GM03348 (cell line): ENCODE data around the gene NCOA7.
"Not testable (repeated sequence)": the region's sequence is repeated elsewhere in the genome, so short reads cannot be mapped to it uniquely, and the experiment has no call there.

ENCODE experiments used
- DNase-seq: peaks from one replicate; pipeline ENCODE4 v3.0.0; 2012; ENCODE audit warnings: low spot score

The NCOA7 gene

DNA sequence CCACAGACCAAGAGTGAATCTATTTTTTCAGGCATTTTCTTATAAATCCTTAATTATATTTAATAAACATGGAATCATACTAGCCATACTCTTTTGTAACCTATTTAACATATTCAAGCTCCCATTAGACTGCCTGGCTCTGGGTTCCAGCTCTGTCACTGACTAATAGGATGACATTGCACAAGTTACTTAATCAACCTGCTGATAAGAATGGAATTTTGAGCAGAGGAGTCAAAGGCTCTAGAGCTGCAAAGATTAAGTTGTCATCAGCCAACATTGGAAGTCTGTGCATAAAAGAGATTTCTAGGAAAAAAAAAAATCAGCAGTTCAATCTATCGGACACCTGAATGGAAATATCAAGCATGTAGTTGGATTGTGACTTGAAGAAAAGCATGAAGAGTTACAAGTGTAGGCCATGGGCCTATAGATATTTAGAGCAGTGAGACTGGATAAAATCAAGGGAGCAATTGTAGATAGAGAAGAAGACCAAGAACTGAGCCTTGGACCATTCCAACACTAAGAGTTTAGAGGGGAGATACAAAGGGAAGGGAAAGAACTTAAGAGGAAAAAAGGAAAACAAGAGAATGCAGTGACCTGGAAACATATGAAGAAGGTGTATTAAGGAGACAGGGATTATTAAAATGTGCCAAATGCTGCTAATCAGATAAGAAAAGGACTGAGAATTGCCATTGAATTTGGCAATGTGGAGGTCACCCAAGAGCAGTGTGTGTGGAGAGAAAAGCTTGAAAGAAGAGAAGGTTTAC is 154.8 kb downstream of the NCOA7 start:
- peak; percentile 5 for DNase-seq

- DNase-seq, result peak; percentile 10
These were observed 156.9 kb downstream of the NCOA7 start for GRCh38 chr6:125947615-125948014.

DNA sequence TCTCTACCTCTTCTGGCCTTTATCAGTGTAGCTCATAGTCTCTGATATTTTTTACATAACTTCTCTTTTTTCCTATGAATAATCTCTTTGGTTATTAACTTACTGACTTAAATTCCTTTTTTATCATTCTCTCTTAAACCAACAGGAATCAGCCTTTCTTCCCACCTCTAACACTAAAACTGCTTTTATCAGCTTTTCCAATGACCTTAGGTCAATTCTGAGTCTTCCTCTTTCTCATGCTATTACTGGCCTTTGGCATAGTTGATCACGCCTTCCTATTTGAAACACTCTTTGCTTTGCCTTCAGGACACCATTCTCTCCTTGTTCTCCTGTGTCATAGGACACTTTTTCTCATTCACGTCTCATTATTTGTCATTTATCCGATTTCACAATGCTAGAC is 157.7 kb downstream of the NCOA7 start:
- DNase-seq, result no peak

GRCh38 chr6:125949069-125949468 is 158.3 kb downstream of the NCOA7 start:
- no peak for DNase-seq

- peak; percentile 47 for DNase-seq
These were observed 159.5 kb downstream of the NCOA7 start for GRCh38 chr6:125950293-125950692.

GRCh38 chr6:125950716-125951115 is 160.0 kb downstream of the NCOA7 start:
- DNase-seq, result not testable (repeated sequence)

GRCh38 chr6:125951323-125951722 is 160.6 kb downstream of the NCOA7 start:
- no peak for DNase-seq

- DNase-seq, result peak; percentile 23
These were observed 162.2 kb downstream of the NCOA7 start for GRCh38 chr6:125952764-125953501.

DNA sequence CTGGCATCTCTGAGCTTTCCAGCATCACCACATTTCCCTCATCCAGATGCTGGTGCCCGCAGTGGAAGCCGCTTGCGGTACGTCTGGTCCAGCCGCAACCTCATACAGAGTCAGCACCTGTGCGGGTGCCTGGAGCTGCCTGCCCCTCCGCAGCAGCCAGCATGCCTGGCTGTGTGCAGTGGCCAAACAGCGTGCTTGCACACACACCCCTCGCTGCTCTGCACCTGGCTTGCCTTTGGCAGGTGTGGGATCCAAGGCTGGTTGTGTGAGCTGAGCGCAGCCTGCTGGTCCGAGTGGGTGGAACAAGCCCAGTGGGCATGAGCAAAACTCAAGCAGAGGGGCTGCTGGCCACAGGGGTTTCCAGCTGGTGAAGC is 162.7 kb downstream of the NCOA7 start:
- DNase-seq, result no peak

DNA sequence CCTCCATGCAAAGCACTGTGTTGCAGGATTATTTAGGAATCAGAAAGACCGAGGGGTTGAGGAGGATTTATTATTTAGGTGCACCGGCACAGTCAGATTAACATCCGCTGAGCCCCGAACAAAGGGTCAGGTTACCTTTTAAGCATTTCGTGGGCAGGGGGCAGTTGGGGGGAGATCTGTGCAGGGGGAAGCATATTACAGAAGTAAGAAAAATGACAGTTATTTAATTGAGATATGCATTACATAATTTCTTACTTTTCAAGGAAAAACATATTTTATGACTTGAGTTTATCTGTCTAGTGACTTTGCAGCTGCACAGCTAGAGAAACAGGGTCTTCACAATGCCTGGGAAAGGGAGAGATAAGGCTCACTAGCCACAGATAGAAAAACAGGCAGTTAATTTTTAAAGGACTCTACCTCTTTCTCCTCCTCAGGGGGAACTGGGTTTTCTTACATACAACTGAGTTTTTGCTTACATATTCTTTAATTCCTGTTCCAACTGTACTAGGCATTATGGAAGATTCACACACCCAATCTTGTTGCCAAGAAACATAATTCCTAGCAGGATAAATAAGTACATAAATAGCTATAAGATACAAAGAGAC is 164.1 kb downstream of the NCOA7 start:
- DNase-seq, result no peak

DNA sequence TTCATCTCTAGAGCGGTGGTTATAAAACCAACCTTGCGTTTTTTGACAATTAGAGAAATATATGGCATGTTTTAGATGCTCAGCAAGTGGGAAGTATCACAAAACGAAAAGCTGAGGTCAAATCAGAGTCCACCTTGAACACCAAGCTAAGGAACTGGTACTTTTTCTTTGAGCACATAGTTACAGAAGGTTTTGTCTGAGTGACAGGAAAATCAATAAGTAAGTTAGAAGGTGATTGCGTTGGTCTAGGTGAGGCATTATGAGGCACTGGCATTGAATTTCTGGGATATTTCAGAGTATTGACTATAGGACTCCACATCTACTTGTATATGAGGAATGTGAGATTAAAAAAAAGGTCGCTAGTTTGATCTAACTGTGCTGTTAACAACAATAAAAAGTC is 165.2 kb downstream of the NCOA7 start:
- DNase-seq, result no peak

- peak; percentile 94 for DNase-seq
These were observed 166.0 kb downstream of the NCOA7 start, which contains the start of gene HINT3 for GRCh38 chr6:125956506-125957390. Gene HINT3 (plus strand): TSS chr6:125956770. CDS start chr6:125956978, 208 bp downstream.

GRCh38 chr6:125957391-125957693 is 166.6 kb downstream of the NCOA7 start:
- no peak for DNase-seq

- DNase-seq, result peak; percentile 42
These were observed 167.1 kb downstream of the NCOA7 start for GRCh38 chr6:125957845-125958244.

- no peak for DNase-seq
These were observed 168.3 kb downstream of the NCOA7 start for GRCh38 chr6:125959041-125959440.

DNA sequence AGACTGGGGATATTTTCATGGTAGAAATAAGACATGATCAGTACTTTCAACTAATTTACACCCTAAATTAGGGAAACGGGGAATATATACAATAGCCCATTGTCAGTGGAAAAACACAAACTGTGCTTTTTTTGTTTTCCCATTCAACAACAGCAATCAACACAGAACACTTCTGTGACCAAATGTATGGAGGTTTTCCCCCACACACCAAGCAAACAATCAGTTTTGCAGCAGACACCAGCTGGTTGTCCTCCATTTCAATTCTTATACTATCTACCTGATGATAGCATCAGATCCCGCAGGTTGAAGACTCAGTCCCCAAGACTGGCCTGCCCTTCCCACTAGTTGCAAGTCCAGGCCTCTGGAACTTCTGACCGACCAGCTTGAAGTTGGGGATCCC is 170.4 kb downstream of the NCOA7 start:
- no peak for DNase-seq

DNA sequence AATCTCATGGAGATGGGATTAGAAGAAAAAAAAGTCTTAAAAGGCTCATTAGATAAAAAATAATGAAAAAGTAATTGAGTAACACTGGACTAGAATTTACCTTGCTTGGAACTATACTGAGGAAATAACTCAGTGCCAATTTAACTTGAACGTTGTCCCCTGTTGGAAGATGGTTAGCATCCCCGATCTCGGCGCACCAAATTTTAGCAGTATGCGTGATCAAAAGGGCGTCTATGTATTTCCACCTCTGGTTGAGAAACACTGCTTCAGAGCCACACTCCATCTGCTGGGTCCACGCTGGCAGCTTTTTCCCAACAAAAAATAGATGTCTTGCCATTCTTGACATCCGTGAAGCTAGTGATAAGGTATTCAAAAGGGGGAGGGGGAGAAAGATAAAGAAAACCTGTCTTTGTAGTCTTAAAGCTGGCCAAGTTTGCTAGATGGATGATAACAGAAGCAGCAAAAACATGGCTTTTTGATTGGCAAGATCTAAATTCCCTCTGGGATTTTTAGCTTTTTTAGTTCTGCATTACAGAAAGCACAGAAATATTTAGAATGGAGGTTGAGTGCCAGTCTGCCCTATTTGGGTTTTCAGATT is 172.2 kb downstream of the NCOA7 start:
- DNase-seq, result no peak

- DNase-seq, result no peak
These were observed 173.1 kb downstream of the NCOA7 start for GRCh38 chr6:125963817-125964216.

GRCh38 chr6:125966569-125966968 is 175.8 kb downstream of the NCOA7 start:
- DNase-seq, result no peak

DNA sequence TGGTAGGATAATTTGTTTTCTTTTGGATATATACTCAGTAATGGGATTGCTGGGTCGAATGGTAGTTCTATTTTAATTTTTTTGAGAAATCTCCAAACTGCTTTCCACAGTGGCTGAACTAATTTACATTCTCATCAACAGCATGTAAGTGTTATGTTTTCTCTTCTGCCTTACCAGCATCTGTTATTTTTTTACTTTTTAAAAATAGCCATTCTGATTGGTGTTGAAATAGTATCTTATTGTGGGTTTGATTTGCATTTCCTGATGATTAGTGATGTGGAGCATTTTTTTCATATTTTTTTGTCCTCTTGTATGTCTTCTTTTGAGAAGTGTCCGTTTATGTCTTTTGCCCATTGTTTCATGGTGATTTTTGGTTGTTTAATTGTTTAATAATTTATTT is 177.7 kb downstream of the NCOA7 start:
- no peak for DNase-seq

DNA sequence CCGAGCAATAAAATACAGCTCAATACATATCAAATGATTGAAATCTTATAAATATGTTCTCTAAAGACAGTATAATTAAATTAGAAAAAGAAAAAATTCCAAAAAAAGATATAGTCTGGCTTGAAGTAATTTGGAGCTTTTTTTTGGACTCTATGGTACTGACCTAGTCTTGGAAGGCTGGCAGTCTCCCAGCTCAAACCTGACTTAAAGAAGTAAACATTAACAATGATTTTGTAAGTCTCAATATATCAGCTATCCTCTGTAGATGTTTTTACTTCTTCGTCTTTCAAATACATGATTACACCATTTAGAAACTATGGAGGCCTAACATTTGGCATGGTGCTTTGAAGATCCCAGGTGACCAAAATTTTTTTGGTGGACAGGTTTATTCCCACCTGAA is 180.0 kb downstream of the NCOA7 start:
- no peak for DNase-seq

GRCh38 chr6:125972478-125972877 is 181.7 kb downstream of the NCOA7 start:
- DNase-seq, result not testable (repeated sequence)
